COR-L47 (cell line): Measurements from ENCODE around the gene SULT2B1.

ENCODE experiments used
- DNase-seq: peaks from one replicate; lab custom pipeline; 2025; lab: John Stamatoyannopoulos, UW

Gene SULT2B1

DNA sequence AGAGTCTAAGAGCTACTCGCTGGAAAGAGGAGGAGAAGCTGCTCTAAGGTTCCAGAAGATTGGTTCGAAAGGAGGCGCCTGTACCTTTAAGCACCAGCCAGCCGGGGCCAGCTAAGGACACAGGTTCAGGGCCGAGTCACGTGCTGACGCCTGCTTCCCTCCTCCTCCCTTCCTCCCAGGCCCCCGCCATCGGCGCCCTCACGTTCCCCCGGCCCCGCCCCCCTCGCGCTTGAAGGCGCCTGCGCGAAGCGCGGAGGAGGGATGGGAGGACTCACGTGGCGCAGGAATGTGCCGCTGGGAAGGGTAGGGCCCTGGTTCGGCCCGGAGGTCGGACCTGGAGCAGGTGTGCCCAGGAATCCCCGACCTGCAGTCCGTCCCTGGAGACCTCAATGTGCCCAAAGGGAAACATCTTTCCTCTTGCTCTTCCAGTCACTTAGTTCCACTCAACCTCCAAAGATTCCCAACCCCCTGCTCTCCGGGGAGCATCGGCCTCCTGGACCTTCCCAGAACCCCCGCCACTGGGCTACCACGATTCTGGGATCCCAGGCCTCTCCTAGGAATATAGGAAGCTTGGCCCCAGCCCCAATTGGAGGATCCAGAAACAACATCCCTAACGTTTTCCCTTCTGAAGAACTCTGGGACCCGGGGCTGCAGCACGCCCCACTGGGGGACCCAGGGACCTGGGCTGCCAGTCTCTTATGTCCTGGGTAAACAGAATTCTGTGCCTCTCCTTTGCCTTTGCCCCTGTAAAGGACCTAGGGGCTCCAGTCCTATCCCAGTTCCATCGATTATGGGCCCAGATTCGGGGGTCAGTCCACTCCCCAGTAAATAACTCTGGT lies 82.7 kb downstream of the SULT2B1 start:
- DNase-seq, result peak; percentile 93

DNA sequence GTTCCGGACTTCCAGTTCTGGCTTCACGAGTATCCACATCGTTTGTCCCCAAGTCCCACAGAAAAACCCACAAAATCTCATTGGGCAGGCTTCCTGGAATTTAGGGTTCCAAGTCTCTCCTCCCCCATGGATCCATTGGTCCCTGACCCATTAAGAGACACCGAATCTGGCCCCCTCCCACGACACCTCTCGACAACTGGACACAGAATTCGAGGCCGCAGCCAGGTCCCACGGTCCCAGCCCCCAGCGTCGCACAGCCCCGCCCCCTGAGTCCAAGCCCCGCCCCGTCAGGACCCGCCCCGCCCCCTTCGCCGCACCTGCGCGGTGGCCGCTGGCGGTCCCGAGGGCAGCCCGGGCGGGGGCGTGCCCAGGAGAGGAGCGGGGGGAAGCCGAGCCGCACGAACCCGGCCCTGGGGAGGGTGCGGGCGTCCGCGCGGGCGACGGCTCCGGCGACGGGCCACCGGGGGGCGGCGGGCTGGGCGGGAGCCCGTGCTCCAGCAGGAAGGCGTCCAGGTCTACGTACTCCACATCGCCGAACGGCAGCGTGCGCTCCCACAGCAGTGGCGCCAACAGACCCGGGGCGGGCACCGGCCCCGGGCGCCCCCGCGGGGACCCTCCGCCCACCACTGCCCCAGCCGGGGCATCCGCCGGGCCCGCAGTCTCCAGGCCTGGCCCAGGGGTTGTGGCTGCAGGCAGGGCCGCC lies 83.4 kb downstream of the SULT2B1 start:
- DNase-seq, result peak; percentile 57

DNA sequence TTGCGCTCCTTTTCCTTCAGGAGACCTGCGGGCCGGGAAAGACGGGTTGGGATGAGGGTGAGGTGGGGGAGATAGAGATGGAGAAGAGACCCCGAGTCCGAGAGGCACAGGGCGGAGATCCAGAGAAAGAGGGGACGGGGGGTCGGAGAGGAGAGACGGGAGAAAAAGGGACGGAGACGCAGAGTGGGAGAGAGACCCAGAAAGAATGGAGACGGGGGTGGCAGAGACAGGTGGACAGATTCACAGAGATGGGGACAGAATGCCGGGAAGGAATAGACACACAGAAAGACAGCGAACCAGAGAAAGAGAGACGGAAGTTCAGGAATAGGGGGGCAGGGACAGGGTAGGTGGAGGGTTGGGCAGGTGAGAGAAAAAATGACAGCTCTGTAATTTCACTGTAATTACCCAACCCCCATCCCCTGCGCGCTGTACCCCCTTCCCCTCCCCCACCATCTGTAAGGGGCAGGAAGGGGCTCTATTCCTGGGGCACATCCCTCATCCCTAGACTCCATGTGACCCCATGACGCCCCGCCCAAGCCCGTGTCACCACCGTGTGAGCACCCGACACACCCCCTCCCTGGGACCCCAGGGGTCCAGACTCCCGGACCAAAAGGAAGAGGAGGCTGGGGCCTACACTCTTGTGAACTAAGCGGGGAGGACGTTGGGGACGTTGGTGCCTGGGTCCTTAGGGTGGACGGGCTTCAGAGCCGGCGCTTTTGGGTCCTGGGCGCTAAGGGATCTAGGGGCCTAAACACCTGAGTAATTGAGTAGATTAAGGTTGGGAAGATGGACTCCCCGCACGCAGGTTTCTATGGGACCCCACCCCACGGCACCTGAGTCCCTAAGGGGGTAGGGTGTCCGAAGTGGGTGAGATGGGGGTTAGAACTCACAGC lies 84.2 kb downstream of the SULT2B1 start:
- DNase-seq, result peak; percentile 51

DNA sequence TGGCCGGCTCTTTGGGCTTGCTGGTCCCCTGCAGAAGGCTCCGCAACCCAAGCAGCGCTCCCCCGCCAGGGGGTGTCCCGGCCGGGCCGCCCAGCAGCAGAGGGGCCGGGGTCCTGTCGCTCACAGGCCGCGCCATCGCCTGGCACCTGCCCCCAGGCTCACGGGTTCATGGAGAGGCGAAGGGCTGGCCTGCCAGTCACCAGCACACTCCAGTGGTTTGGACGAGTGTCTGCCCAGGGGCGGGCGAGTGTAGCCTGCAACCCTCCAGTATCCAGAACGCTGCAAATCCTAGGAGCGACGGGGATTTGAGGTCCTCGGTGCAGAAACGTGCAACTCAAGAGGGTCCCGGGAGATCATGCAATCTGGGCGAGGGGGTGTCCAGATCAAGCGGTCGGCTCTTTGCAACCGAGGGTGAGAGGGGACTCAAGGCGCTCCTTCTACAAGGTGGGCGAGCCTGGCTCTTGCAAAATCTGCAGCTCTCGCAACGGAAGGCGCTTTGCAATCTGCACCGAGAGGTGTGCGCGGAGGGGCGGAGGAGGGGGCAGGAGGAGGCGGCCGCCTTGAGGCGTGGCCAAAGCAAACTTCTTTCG lies 85.0 kb downstream of the SULT2B1 start, which contains the start of gene DBP:
DBP (minus strand) TSS at position 521 of the 590 bp plus-strand sequence; CDS start at position 136, 385 bp downstream.
- DNase-seq, result peak; percentile 28

DNA sequence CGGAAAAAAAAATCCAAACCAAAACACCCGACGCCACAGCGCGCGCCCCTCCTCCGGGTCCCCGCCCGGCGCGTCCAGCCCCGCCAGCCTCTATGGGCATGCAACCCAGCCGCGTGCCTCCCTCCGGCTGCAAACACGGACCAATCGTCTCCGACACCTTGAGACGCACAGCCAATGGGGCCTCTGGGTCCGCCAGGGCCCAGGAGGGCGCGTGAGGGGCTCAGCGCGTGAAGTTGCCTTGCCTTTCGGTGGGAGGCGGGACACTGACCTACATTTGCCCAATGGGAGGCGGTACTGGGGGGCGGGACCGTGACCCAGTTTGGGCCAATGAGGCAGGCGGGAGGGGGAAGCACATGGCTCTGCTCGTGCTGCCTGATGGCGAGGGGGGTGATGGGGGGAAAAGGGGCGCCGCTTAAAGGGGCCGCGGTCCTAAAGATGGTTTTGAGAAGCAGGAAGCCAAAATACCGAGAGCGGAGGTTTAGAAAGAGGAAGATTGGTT lies 85.5 kb downstream of the SULT2B1 start:
- DNase-seq, result peak; percentile 99

DNA sequence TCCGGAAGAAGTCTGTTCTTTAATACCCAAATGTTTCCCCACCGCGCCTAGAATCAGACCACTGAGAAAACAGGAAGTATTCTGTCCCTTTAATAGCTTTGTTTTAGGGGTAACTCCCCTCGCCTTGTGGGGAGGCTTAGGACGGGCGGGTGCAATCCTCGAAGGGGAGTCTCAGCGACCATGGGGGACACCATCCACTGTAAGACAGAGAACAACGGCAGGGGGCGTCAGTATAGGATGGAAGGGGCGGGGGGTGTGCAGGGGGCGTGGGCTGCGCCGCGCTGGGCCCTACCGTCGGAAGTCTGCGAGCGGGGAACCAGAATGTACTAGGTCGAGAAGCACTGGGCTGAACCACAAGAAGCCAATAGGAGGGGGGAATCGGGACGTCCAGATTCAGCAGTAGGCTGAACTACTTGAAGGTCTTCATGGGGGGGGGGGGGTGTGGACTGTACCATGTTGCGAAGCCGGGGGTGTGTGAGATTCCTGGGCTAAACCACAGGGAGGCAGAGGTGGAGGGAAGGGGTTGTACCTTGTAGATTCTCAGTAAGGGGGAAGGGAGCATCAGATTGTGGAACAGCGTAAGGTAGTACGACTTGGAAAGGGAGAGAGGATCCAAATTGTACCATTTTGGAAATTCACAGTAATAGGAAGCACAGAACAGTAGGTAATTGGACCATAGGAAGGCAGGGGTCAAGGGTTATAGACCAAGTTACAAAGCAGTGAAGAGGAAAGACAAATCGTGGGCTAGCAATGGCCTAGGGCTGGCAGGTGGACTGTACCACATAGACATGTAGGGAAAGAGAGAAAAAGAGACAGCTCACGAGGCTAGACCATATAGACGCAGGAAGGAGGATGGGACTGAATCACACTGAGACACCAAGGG lies 86.2 kb downstream of the SULT2B1 start:
- DNase-seq, result peak; percentile 91

DNA sequence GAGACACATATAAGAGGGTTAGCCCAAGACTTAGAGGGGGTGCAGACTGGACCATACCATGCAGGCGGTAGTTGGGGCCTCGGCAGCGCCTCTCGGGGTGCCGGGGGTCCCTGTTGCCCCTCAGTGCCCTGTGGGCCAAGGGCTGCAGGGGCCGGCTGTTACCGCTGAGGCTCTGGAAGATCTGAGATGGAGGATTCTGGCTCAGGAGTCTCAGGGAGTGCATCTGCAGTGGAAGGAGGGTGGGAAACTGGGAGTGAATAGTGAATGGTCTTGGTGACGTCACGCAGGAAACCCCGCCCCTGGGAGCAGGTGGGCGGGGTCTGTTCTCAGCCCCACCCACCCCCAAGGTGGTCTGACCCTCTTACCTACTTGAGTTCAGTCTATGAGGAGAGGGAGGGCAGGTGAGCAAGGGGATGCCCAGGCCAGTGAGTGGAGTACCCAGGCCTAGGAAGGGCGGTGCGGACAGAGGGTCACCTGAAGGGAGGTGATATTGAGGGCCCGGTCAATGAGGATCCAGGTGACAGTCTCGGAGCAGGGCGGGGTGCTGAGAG lies 86.9 kb downstream of the SULT2B1 start:
- no peak for DNase-seq

DNA sequence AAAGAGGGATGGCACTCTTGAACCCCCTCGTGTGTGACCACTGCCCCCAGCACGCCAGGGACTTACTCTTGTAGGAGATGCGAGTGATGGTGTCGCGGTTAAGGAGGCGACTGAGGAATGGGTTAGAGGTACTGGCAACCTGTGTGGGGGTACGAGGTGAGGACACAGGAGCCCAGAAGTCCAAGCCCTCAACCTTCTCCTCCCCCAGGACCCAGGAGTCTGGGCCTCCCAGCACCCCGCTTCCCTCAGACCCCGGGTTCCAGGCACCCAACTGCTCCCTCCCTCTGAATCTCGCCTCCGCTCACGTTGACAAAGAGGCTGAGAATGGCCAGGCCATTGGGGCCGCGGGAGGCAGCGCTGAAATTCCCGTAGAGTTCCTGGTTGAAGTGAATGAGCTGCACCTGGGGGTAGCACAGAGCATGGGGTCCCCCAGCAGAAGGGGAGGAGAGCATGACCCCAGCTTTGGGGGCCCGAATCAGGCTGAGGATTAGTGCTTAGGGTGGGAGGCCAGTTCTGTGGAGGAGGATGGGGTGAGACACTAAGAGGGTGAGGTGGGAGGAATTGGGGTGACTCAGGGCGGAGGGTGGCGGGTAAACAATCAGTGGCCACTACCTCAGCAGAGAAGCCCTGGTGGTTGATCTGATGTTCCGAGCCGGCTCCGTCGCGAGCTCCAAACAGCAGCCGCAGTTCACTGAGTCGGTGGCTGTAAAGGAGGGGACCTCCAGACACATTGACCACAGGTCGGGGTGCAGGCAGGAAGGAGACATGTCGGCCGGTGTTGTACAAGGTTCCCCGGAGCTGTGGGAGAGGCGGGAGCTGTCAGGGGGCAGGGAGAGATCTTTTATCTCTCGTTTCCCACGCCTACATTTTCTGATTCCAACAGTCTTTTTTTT lies 87.8 kb downstream of the SULT2B1 start:
- DNase-seq, result no peak

DNA sequence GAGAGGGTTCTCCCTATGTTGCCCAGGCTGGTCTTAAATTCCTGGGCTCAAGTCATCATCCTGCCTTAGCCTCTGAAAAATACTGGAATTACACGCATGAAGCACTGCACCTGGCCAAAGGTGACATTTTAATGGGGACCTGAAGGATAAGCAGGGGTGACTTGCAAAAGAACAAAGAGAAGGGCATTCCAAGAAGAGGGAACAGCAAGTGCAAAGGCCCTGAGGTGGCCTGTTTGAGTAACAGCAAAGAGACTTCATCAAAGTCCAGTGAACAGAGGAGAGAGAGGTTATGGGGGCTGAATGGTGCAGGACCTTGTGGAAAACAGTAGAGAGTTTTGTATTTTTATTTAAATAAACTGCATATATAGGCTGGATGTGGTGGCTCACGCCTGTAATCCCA lies 89.9 kb downstream of the SULT2B1 start:
- no peak for DNase-seq

DNA sequence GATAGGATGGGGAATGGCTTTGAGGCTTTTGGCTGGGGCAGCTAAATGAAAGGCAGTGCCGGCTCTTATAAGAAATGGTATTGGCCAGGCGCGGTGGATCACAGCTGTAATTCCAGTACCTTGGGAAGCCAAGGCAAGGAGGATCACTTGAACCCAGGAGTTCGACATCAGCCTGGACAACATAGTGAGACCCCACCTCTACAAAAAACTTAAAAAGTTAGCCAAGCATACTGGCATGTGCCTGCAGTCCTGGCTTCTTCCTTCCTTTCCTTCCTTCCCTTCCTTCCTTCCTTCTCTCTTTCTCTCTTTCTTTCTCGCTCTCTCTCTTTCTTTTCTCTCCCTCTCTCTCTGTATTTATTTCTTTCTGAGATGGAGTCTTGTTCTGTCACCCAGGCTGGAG lies 90.9 kb downstream of the SULT2B1 start:
- no peak for DNase-seq

DNA sequence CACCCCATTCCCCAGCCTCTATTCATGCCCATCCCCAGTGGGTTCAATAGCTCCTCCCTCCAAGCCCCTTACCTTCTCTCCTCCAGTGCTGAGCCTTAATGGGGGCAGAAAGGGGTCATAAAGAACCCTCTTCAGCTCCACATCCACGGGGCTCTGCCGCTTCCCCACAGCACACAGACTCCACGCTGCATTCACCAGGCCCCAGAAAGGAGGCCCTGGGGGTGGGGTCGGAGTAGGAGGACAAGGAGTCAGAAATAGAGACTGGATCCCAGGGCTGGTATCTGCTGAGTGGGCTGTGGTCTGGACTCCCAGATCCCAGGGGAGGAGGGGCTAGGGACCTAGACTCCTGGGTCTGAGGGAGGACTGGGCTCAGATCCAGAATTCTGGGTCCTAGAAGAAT lies 92.4 kb downstream of the SULT2B1 start:
- DNase-seq, result no peak

DNA sequence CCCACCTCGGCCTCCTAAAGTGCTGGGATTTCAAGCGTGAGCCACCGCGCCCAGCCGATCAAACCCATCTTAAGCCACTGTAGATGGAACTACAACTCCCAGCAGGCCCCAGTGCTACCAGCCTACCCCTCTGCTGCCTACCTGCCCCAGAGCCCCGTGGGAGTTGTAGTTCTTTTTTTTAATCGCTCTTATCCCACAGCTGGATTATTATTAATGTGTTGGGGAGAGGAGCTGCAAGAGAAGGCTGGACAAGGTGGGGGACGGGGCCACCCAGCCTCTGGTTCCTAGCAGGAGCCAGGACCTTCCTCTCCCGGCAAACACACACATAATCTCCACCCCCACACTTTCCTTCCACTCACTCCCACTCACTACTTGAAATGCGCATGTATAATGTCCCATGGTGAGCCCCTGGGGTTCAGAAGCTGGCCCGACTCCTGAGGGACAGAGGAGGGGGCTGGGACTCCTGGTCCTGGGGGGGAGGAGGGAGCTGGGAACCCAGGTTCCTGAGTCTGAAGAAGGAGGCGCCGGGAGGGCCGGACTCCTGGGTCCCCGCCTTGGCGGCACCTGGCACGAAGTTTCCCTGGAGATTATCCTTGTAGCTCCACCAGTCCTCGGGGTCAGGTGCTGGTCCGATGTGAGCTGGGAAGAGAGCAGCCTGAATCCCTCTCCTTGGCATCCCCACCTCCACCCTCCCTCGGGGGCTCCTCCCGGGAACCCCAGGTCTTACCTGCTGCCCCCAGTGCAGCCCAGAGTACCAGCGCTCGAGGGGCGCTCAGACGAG lies 93.1 kb downstream of the SULT2B1 start:
- DNase-seq, result peak; percentile 63

DNA sequence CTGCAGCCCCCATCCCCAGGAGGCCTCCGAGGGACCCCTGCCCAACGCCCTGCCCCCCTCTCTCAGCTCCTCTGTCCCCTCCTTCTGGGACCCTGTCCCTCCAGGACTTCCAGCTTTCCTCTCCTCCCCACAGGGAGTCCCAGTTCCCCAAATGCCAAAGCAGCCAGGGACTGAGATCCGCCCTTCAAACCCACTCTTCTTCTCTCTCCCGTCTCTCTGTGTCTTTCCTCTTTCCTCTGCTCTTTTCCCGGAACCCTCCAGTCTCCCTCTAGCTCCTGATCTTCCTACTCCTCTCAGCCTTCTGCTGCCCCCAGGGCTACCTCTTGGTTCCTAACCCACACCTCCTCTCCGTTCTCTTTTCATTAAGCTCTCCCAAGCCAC lies 93.6 kb downstream of the SULT2B1 start:
- DNase-seq, result no peak

DNA sequence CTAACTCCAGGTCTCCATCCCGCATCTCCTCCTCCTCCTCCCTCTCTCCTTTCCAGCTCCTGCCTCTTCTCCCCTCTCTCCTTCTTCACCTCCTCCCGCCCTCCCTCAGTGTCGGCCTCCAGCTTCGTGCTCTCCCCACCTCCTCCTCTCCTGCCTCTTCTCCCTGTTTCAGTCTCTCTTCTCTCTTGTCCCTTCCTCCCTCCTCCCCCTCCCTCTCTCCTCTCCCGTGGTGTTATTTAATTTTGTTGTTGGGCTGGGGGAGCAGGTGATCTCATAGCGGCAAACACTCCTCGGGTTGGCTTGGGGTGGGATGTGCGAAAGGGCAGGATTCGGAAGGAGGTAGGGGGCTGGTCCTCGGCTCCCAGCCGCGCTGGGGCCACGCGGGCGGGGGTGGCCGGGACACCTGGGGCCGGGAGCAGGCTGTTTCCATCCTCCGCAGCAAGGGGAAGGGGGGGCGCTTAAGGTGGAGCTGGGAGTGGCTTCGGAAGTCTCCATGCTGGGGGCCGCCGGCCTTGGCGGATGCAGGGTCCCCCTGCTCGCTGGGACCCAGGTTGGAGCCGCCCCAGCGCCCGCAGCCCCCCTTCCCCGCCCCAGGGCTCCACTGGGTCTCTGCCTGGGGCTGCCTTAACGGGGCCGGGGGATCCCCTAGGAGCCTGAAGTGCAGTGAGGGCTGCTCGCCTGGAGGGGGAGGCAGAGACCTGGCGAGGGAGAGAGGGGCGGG lies 94.2 kb downstream of the SULT2B1 start, which contains the start of gene CA11:
CA11 (minus strand) TSS at position 187 of the 721 bp plus-strand sequence. CDS start 555 bp downstream, outside the sequence.
- peak; percentile 84 for DNase-seq

DNA sequence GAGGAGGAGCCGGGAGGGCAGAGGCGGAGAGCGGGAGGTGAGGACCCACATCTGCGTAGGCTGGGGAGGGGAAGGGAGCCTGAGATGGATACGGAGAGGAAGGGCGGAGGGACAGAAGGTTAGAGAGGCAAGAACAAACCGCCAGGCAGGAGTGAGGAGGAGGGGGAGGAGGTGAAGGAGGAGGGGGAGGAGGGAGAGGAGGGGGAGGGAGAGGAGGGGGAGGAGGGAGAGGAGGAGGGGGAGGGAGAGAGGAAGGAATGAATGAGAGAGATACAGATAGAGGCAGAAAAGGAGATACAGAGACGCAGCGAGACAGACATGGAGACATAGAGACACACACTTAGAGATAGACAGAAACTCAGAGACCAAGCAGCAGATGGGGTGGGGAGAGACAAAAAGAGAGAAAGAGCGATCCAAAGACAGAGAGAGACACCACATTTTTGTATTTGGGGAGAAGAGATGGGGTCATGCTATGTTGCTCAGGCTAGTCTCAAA lies 94.8 kb downstream of the SULT2B1 start:
- DNase-seq, result no peak

DNA sequence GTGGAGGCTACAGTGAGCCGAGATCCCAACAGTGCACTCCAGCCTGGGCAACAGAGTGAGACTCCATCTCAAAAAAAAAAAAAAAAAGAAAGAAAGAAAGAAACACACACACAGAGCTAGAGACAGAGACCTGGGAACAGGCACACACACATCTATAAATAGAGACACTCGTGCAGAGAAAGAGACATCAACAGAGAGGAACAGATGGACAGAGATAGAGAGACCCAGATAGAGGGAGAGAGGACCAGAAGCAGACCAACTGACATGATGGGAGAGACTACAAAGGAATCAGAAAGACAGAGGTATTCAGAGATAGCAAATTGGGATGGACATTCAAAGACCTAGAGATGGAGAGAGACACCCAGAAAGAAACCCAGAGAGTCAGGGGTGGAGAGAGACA lies 96.2 kb downstream of the SULT2B1 start:
- no peak for DNase-seq
